ENCODE data around the gene JHY. TPM values are rescaled to one million over a fixed set of nuclear protein-coding genes. Genes with fewer than 3 reads are reported as not detected.

The JHY gene
- total RNA-seq, 1 experiment from 2014 or later = 4.8 TPM

DNA sequence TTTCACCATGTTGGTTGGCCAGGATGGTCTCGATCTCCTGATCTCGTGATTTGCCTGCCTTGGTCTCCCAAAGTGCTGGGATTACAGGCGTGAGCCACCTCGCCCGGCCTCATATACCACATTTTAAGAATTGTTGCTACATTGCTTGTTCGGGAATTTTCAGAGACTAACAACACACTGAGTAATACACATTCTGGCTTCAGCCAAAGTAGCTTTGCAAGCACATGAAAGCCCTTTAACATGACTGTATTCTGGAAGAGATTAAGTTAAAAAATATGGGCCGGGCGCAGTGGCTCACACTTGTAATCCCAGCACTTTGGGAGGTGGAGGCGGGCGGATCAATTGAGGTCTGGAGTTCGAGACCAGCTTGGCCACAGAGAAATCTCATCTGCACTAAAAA, 29.3 kb upstream of the JHY start:
- Histone ChIP-seq H4K20me1 (ENCODE audit: insufficient read depth) (no peaks in the 10 kb centered on the region), H3K4me3 (replicated peaks in 1 of 2; ENCODE audit: low read depth in 1 of 2, low read length in 2 of 2) (no peak overlapping the region), H2AFZ (ENCODE audit: low read depth, low read length, poor library complexity, severe bottlenecking) (no peak overlapping the region), H3K27me3 (ENCODE audit: insufficient read depth, low read length) (no peaks in the 10 kb centered on the region), H3K36me3 (ENCODE audit: control insufficient read depth in 1 of 2, insufficient read depth in 2 of 2, low read length in 2 of 2) (no peaks in the 10 kb centered on the region), H3K9ac (ENCODE audit: low read length) (no peak overlapping the region), H3K4me1 (ENCODE audit: control insufficient read depth in 1 of 2, insufficient read depth in 2 of 2, low read length in 2 of 2) (peaks cover 8 to 42% of the 10 kb centered on the region in 2 experiments; a peak in 3 of 4 replicates), H3K9me2 (ENCODE audit: insufficient read depth) (no peaks in the 10 kb centered on the region), H3K79me2 (ENCODE audit: insufficient read depth, low read length) (no peaks in the 10 kb centered on the region), H3K27ac (ENCODE audit: low read depth, low read length) (no peak overlapping the region), H3K4me2 (ENCODE audit: low read length) (no peak overlapping the region), H3K9me3 (ENCODE audit: control insufficient read depth in 1 of 2, insufficient read depth in 1 of 2, low read depth in 1 of 2, low read length in 2 of 2) (no peaks in the 10 kb centered on the region)
- RAD21 ChIA-PET (ENCODE audit: low non-redundant PET in 1 of 2, low total read pairs in 2 of 2, uncharacterized antibody in 2 of 2, unreplicated experiment in 2 of 2) = interaction anchor here (0.6 to 1.5 kb wide), 3 partner anchors 86 to 224 kb away, joined by 3 read pairs; no protein-coding TSS in a partner anchor
- no TSS peak for BruUV-seq (replicated peaks)
- no peak for DNase-seq (ENCODE audit: low read depth, low spot score)
- TF ChIP-seq JUND (IDR thresholded peaks at IDR 0.05) (no peak), TCF7L2 (IDR thresholded peaks at IDR 0.05; ENCODE audit: borderline replicate concordance, extremely low read depth, insufficient read depth, insufficient read length) (no peak), CEBPB (IDR thresholded peaks at IDR 0.05; ENCODE audit: low read depth) (no peak), RAD21 (IDR thresholded peaks at IDR 0.05; ENCODE audit: low read depth) (no peak), ZNF274 (IDR thresholded peaks at IDR 0.05; ENCODE audit: low read depth, low read length) (no peak), CBX3 (IDR thresholded peaks at IDR 0.05; ENCODE audit: low read depth) (no peak), SIN3A (IDR thresholded peaks at IDR 0.05; ENCODE audit: low read depth) (no peak), EZH2 (IDR thresholded peaks at IDR 0.05) (no peak), ZFX (IDR thresholded peaks at IDR 0.05) (no peak), SP1 (IDR thresholded peaks at IDR 0.05; ENCODE audit: low read depth) (no peak), FOSL1 (IDR thresholded peaks at IDR 0.05; ENCODE audit: low read depth) (no peak), POLR2A (IDR thresholded peaks at IDR 0.05; ENCODE audit: borderline replicate concordance, extremely low read depth, insufficient read depth, insufficient read length) (no peak), ELF1 (IDR thresholded peaks at IDR 0.05; ENCODE audit: borderline replicate concordance, low read depth) (no peak)
- TF ChIP-seq, protein P1, sequence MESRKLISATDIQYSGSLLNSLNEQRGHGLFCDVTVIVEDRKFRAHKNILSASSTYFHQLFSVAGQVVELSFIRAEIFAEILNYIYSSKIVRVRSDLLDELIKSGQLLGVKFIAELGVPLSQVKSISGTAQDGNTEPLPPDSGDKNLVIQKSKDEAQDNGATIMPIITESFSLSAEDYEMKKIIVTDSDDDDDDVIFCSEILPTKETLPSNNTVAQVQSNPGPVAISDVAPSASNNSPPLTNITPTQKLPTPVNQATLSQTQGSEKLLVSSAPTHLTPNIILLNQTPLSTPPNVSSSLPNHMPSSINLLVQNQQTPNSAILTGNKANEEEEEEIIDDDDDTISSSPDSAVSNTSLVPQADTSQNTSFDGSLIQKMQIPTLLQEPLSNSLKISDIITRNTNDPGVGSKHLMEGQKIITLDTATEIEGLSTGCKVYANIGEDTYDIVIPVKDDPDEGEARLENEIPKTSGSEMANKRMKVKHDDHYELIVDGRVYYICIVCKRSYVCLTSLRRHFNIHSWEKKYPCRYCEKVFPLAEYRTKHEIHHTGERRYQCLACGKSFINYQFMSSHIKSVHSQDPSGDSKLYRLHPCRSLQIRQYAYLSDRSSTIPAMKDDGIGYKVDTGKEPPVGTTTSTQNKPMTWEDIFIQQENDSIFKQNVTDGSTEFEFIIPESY (IDR thresholded peaks at IDR 0.05; ENCODE audit: extremely low read depth, insufficient replicate concordance, low read length) = no peak
- TF ChIP-seq, protein P2, sequence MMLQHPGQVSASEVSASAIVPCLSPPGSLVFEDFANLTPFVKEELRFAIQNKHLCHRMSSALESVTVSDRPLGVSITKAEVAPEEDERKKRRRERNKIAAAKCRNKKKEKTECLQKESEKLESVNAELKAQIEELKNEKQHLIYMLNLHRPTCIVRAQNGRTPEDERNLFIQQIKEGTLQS (IDR thresholded peaks at IDR 0.05) = no peak
- TF ChIP-seq, protein P3, sequence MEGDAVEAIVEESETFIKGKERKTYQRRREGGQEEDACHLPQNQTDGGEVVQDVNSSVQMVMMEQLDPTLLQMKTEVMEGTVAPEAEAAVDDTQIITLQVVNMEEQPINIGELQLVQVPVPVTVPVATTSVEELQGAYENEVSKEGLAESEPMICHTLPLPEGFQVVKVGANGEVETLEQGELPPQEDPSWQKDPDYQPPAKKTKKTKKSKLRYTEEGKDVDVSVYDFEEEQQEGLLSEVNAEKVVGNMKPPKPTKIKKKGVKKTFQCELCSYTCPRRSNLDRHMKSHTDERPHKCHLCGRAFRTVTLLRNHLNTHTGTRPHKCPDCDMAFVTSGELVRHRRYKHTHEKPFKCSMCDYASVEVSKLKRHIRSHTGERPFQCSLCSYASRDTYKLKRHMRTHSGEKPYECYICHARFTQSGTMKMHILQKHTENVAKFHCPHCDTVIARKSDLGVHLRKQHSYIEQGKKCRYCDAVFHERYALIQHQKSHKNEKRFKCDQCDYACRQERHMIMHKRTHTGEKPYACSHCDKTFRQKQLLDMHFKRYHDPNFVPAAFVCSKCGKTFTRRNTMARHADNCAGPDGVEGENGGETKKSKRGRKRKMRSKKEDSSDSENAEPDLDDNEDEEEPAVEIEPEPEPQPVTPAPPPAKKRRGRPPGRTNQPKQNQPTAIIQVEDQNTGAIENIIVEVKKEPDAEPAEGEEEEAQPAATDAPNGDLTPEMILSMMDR (IDR thresholded peaks at IDR 0.05 in 2 of 3, conservative IDR thresholded peaks at IDR 0.05 in 1 of 3; ENCODE audit: borderline replicate concordance in 1 of 3, insufficient read depth in 1 of 3, low read depth in 2 of 3, low read length in 2 of 3) = no peak
- ATAC-seq = no peak
- POLR2A ChIA-PET = interaction anchor here (1.2 to 1.3 kb wide), 2 partner anchors 13 to 209 kb away, joined by 4 to 8 read pairs; partner anchors contain the start of gene HSPA8
- intact Hi-C loops (cut with micrococcal nuclease) = no loop called here
- CTCF ChIA-PET = interaction anchor here (0.8 to 4.3 kb wide), 16 partner anchors 10 to 273 kb away, joined by 3 to 37 read pairs (median 10); no protein-coding TSS in a partner anchor
